AG10803 (cell line): ENCODE measurements around the gene CPNE2.

Experiments
- DNase-seq: peaks from one replicate; pipeline ENCODE4 v3.0.0; 2010; ENCODE audit warnings: low read depth
- H3K4me3 ChIP-seq: 2 replicates; pipeline ENCODE4 v1.5.1; 2011; ENCODE audit warnings: mild to moderate bottlenecking, low read length, control low read depth
- TF ChIP-seq, protein P1 (sequence below): conservative IDR thresholded peaks from 2 replicates; pipeline ENCODE4 v1.5.1; 2011; ENCODE audit warnings: mild to moderate bottlenecking, low read length, control low read depth, inconsistent platforms

The CPNE2 gene

DNA sequence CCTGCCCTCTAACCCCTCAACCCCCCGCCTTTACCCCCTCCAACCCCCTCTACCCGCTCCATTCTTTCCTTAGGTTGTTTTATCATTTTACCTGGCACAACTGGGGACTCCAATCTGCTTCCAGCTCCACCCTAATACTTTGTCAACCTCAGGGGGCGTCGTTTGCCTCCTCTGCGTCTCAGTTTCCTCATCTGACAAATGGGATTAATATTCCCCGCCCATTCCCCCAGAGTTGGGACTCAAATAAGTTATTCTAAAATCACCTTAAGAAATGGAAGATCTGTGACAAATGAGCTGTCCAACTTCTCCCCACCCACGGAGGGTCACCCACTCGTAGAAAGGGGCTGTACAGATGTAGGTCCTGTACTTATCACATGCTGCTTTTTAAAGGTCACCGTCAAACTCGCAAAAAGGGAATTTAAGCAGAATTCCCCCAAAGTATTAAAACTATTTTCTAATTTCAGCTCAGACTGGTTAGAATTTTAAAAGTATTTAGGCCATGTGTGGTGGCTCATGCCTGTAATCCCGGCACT lies 40.6 kb upstream of the CPNE2 start:
- DNase-seq: no peak
- TF ChIP-seq, protein P1, sequence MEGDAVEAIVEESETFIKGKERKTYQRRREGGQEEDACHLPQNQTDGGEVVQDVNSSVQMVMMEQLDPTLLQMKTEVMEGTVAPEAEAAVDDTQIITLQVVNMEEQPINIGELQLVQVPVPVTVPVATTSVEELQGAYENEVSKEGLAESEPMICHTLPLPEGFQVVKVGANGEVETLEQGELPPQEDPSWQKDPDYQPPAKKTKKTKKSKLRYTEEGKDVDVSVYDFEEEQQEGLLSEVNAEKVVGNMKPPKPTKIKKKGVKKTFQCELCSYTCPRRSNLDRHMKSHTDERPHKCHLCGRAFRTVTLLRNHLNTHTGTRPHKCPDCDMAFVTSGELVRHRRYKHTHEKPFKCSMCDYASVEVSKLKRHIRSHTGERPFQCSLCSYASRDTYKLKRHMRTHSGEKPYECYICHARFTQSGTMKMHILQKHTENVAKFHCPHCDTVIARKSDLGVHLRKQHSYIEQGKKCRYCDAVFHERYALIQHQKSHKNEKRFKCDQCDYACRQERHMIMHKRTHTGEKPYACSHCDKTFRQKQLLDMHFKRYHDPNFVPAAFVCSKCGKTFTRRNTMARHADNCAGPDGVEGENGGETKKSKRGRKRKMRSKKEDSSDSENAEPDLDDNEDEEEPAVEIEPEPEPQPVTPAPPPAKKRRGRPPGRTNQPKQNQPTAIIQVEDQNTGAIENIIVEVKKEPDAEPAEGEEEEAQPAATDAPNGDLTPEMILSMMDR: no peak
- H3K4me3 ChIP-seq: no peak overlapping the region

DNA sequence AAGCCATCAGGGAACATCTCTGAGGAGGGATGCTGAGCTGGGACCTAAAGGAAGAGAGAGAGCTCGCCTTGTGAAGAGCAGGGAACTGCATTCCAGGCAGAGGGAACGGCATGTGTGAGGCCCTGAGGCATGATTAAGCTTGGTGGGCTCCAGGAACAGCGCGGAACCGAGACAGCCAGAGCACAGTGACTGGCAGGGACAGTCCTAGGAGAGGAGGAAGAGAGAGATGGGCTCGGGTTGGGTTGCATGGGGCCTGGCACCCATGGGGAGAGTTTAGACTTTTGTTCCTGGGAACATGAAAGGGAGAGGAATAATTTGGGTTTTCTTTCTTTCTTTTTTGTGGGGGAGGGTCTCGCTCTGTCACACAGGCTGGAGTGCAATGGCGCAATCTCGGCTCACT lies 39.2 kb upstream of the CPNE2 start:
- no peak overlapping the region for H3K4me3 ChIP-seq
- DNase-seq: no peak
- TF ChIP-seq, protein P1: no peak

DNA sequence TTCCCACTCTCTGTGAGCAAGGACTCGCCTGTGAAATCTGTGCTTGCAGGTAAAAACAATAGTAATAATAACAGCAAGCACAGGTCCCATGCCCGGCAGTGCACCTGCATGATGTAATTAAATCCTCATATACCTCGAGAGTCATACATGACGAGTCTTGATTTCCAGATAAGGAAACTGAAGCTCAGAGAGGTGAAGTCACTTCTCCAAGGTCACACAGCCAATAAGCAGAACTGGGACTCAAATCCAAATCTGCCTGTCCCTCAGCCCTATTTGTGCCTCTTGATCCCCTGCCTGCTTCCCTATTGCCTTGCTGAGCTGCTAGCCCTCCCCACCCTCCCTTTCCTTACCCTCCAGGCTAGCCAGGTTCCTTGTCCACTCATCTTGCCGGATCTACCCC lies 38.0 kb upstream of the CPNE2 start:
- DNase-seq: no peak
- TF ChIP-seq, protein P1: no peak
- no peak overlapping the region for H3K4me3 ChIP-seq

DNA sequence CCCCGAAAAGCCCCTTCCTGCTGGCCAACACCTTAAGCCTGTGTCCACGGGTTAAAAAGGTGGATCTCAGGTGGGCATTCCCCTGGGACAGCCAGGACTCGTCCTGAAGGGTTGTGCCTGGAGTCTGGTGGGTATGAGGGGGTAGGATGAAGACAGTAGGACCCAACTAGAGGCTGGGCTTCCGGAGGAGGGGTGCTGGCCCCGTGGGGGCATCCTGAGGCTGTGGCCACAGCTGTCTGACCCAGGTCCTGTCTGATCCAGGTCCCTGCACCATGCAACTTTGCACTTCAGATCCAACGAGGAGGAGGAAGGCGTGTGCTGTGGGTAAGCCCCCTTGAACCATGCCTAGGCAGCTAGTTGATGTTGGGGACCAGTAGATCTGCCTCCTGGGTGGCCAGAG lies 37.6 kb upstream of the CPNE2 start:
- no peak for DNase-seq
- no peak overlapping the region for H3K4me3 ChIP-seq
- TF ChIP-seq, protein P1: no peak

DNA sequence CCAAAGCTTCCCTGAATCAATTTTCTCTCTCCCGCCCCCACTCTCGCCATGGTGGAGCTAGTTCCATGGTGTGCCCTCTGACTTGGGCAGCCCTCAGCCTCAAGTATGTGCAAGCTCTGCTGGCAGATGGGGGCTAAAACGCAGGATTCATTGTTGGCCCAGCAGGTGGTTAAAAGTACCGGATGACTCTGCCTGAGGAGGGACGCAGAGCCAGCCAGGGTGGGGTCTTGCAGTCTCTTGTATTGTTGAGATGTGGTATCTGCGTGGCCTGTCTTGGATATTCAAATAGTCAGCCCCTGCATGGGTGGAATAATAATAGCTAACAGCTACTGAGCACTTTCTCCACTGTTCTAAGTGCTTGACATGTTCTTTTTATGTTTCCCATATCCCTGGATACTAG lies 36.7 kb upstream of the CPNE2 start:
- no peak for DNase-seq
- no peak overlapping the region for H3K4me3 ChIP-seq
- TF ChIP-seq, protein P1: no peak

DNA sequence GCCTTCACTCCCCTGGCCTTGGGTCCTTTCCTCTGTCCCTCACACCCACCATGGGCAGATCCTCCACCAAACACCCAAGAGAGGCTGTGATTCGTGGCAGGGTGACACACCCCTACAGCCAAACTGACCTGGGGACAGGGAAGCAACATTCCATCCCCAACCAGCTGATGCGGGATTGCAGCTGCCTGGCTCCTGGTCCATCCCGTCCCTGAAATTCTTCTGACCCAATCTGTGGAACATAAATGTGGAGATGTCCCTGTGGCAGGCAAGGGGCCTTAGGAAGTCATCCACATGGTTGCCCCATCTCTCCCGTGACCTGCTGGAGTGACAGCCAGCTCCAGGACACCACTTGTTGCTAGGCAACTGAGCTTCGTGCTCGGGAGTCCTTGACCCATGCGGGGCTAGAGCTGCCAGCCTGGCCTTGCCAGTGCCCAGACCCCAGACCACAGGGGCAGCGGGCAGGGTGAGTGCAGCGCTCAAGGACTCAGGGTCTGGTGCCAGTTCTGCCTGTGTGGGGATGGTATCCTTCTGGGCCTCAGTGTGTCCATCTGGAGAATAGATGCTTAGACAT lies 34.0 kb upstream of the CPNE2 start:
- no peak for DNase-seq
- H3K4me3 ChIP-seq: no peak overlapping the region
- TF ChIP-seq, protein P1: no peak

DNA sequence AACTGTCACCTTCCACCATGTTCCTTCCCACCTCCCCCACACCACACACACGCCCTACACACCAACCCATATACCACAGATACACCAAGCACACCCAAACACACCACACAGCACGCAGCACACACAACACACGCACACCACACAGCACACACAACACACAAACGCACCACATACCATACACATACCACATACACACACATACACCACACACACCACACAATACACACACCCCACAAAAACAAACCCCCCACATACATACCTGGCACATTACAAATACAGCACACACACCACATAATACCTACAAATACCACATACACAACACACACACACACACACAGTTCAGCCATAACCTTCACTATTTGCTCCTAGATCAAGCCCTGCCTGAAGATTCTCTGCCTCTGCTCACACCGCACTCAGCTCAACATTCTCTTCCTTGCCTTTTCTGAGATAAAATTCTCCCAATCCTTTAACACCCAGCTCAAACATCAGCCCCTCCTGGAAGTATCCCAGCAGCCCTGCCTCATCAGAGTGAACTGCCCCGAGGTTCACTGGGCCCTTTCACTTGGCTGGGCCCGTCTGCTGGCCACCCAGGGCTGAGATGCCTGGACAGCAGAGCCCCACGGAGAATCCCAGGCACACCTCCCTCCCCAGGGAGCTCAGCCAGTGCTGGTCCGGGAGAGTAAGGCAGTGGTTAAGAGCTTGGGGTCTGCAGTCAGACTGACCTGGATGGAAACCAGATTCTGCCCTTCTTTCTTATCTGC lies 31.9 kb upstream of the CPNE2 start:
- no peak overlapping the region for H3K4me3 ChIP-seq
- DNase-seq: peak; percentile 9
- TF ChIP-seq, protein P1: no peak
